B cell (primary cell): ENCODE results near the gene GMIP. TPM values are rescaled to one million over a fixed set of nuclear protein-coding genes. Genes with fewer than 3 reads are reported as not detected.

Experiments used
- ATAC-seq: fragments of 200-7000 bp; cut with Tn5 transposase; one replicate; pipeline ENCODE4 v1.10.0; 2021; ENCODE audit warnings: low read depth, mild to moderate bottlenecking, moderate number of reproducible peaks, moderate library complexity
- CTCF ChIA-PET: fragments of 350-600 bp; sonication (Branson Sonifier 250); formaldehyde crosslinking; loops from one replicate; lab custom pipeline; 2021; ENCODE audit warnings: antibody characterized with exemption, inconsistent platforms; lab: Charles Lee
- POLR2A ChIA-PET: fragments of 350-600 bp; sonication (Branson Sonifier 250); formaldehyde crosslinking; loops from one replicate; lab custom pipeline; 2021; ENCODE audit warnings: antibody characterized with exemption; lab: Charles Lee
- DNase-seq: peaks from one replicate; pipeline ENCODE4 v3.0.0; 2013
- H2AFZ ChIP-seq: 2 replicates; pipeline ENCODE4 v1.6.1; 2012; ENCODE audit warnings: mild to moderate bottlenecking, low read depth, low read length; ENCODE audit not compliant: insufficient read depth, poor library complexity, severe bottlenecking
- H3K27ac ChIP-seq, 2 donors: 1 replicate in 1 of 2; 2 replicates in 1 of 2; pipeline ENCODE4 v1.5.1; 2012 to 2013; ENCODE audit warnings: low read length in 2 of 2, mild to moderate bottlenecking in 2 of 2, moderate library complexity in 1 of 2
- H3K27me3 ChIP-seq, 4 experiments: fragments of 200-600 bp in 1 of 4; sonication (generic) in 1 of 4; replicated peaks in 1 of 4; 1 replicate in 2 of 4; 2 replicates in 2 of 4; pipeline versions ENCODE4 v1.6.1 to v1.7.0; 2013 to 2016; ENCODE audit warnings: low read length in 3 of 4, mild to moderate bottlenecking in 2 of 4, mixed read lengths in 1 of 4, moderate library complexity in 1 of 4; ENCODE audit not compliant: insufficient read depth in 4 of 4, control insufficient read depth in 3 of 4; ENCODE audit errors: control extremely low read depth in 1 of 4
- H3K36me3 ChIP-seq, 2 experiments: replicated peaks in 1 of 2; 1 replicate in 1 of 2; 2 replicates in 1 of 2; pipeline versions ENCODE4 v1.6.1 to v1.7.1; 2013; ENCODE audit warnings: low read length in 1 of 2; ENCODE audit not compliant: insufficient read depth in 2 of 2, control insufficient read depth in 1 of 2; ENCODE audit errors: control extremely low read depth in 1 of 2, extremely low read depth in 1 of 2
- H3K4me1 ChIP-seq, 2 donors: fragments of 200-600 bp in 1 of 2; sonication (generic) in 1 of 2; 1 replicate in 1 of 2; 2 replicates in 1 of 2; pipeline versions ENCODE4 v1.5.1 to v1.6.1; 2013 to 2017; ENCODE audit warnings: low read length in 2 of 2; ENCODE audit not compliant: control insufficient read depth in 2 of 2, insufficient read depth in 2 of 2
- H3K4me2 ChIP-seq: replicated peaks from 2 replicates; pipeline ENCODE3; 2012; ENCODE audit warnings: mild to moderate bottlenecking, low read depth, low read length; ENCODE audit not compliant: poor library complexity, severe bottlenecking
- H3K4me3 ChIP-seq, 5 experiments: fragments of 200-600 bp in 1 of 5; sonication (generic) in 1 of 5; 1 replicate in 3 of 5; 2 replicates in 2 of 5; pipeline versions ENCODE4 v1.5.1 to v1.7.0; 2011 to 2016; ENCODE audit warnings: low read length in 4 of 5, mild to moderate bottlenecking in 4 of 5, low read depth in 2 of 5, control low read depth in 1 of 5, moderate library complexity in 1 of 5; ENCODE audit not compliant: insufficient read depth in 1 of 5; ENCODE audit errors: control extremely low read depth in 1 of 5, extremely low read depth in 1 of 5
- H3K79me2 ChIP-seq: fragments of 200-600 bp; sonication (generic); one replicate; pipeline ENCODE4 v1.6.0; 2016; ENCODE audit warnings: low read length; ENCODE audit not compliant: control insufficient read depth, insufficient read depth
- H3K9ac ChIP-seq: fragments of 200-600 bp; sonication (generic); 2 replicates; pipeline ENCODE4 v1.6.1; 2017; ENCODE audit warnings: mild to moderate bottlenecking, low read length, moderate library complexity
- H3K9me3 ChIP-seq, 3 donors: one replicate each; pipeline versions ENCODE4 v1.6.1 to v1.7.1; 2013; ENCODE audit warnings: low read length in 2 of 3; ENCODE audit not compliant: control insufficient read depth in 2 of 3, insufficient read depth in 1 of 3; ENCODE audit errors: control extremely low read depth in 1 of 3
- H4K20me1 ChIP-seq: 2 replicates; pipeline ENCODE4 v1.6.0; 2012; ENCODE audit warnings: mild to moderate bottlenecking, low read length; ENCODE audit not compliant: insufficient read depth, control insufficient read depth, poor library complexity, severe bottlenecking
- H3K27ac Mint-ChIP-seq: one replicate; pipeline ENCODE4 v1.8.0; 2021; ENCODE audit warnings: mixed read lengths
- H3K27me3 Mint-ChIP-seq: one replicate; pipeline ENCODE4 v1.8.0; 2021; ENCODE audit warnings: mixed read lengths
- H3K4me1 Mint-ChIP-seq: one replicate; pipeline ENCODE4 v1.8.0; 2021; ENCODE audit warnings: mixed read lengths
- H3K4me3 Mint-ChIP-seq: one replicate; pipeline ENCODE4 v1.8.0; 2021; ENCODE audit warnings: mixed read lengths
- H3K9me3 Mint-ChIP-seq: one replicate; pipeline ENCODE4 v1.8.0; 2022; ENCODE audit warnings: mixed read lengths; ENCODE audit not compliant: insufficient read depth
- CTCF ChIP-seq: fragments of 200-600 bp; IDR thresholded peaks from one replicate; pipeline ENCODE4 v1.8.0; 2022; ENCODE audit warnings: antibody characterized with exemption, mild to moderate bottlenecking
- EZH2 ChIP-seq: IDR thresholded peaks from 2 replicates; pipeline ENCODE4 v1.6.1; 2012; ENCODE audit warnings: borderline replicate concordance, low read depth, mild to moderate bottlenecking, moderate library complexity, low read length; ENCODE audit not compliant: insufficient read depth, poor library complexity, severe bottlenecking
- WGBS: methylation state at CpG from one replicate; pipeline ENCODE4 v1.1.5; 2013; ENCODE audit warnings: missing lambda C conversion rate; ENCODE audit not compliant: insufficient coverage; 5-methylcytosine and 5-hydroxymethylcytosine counted together
- intact Hi-C: fragments of 100-400 bp; cut with micrococcal nuclease; formaldehyde crosslinking; loops from one replicate; pipeline ENCODE4 v1.10.0; 2022
- polyA plus RNA-seq: library from polyadenylated mRNA; depleted of rRNA; stranded (reverse); fragments of >200 nt; gene quantifications from 2 replicates; pipeline ENCODE4 v1.2.3, GENCODE V29; 2012
- total RNA-seq, 2 donors: library from RNA; stranded (reverse); fragments of 120-200 nt in 1 of 2; gene quantifications; 1 replicate in 1 of 2; 2 replicates in 1 of 2; pipeline versions ENCODE4 v1.2.3 to v1.2.4, GENCODE V29; 2013 to 2022

Gene GMIP
- total and polyA plus RNA-seq, 2 donors (not counting 1 experiment from before 2014, with no cell fraction given): 57.0 to 112 TPM

GRCh38 chr19:19619849-19620210 is 23.6 kb downstream of the GMIP start:
- no peaks in the 10 kb centered on the region for H4K20me1 ChIP-seq
- CTCF ChIA-PET: interaction anchor here (1.3 to 1.7 kb wide), 3 partner anchors 9 to 87 kb away, joined by 6 to 8 read pairs (median 6); partner anchors contain the start of gene GMIP
- peaks cover 11 to 16% of the 10 kb centered on the region in 2 donors for H3K4me1 ChIP-seq

More at GRCh38 chr19:19619849-19620210, 23.6 kb downstream of the GMIP start:
- Histone ChIP-seq H3K9ac (no peak overlapping the region), H3K4me3 (no peak overlapping the region), H3K36me3 (no peaks in the 10 kb centered on the region), H3K27ac (no peak overlapping the region), H2AFZ (no peak overlapping the region), H3K4me2 (no peak overlapping the region), H3K79me2 (peaks cover 6% of the 10 kb centered on the region), H3K27me3 (no peaks in the 10 kb centered on the region), H3K9me3 (no peaks in the 10 kb centered on the region)
- H3K4me1 Mint-ChIP-seq: peaks cover 24% of the 10 kb centered on the region
- intact Hi-C loops: loop anchor here (5.0 kb wide), 1 partner anchor 202 kb away; the partner anchor contains the start of gene ZNF506
- DNase-seq: no peak
- WGBS: 100% methylated on average over 5 of the region's 7 CpGs
- no peak overlapping the region for H3K4me3 Mint-ChIP-seq
- no peaks in the 10 kb centered on the region for H3K9me3 Mint-ChIP-seq
- no peaks in the 10 kb centered on the region for H3K27me3 Mint-ChIP-seq
- no peak overlapping the region for H3K27ac Mint-ChIP-seq
- POLR2A ChIA-PET: interaction anchor here (0.7 kb wide), 1 partner anchor 49 kb away, joined by 7 read pairs; the partner anchor contains the start of gene ZNF101
- TF ChIP-seq EZH2 (no peak), CTCF (no peak)
- ATAC-seq: no peak
